ENCODE data around the gene KRTAP29-1. TPM values are rescaled to one million over a fixed set of nuclear protein-coding genes. Genes with fewer than 3 reads are reported as not detected.
"Not testable (repeated sequence)": the region's sequence is repeated elsewhere in the genome, so short reads cannot be mapped to it uniquely, and the experiment has no call there.

Gene KRTAP29-1
- total RNA-seq (not detected), total RNA-seq (0 to 0.48 (median 0) reads per million in 172 experiments)
- 0.32 TPM for polyA plus RNA-seq (2013, experiment 1 of 2)
- 0.18 TPM for polyA plus RNA-seq (2013, experiment 2 of 2)

GRCh38 chr17:41301916-41302901 is at the start of gene KRTAP29-1:
Gene KRTAP29-1 (minus strand): TSS chr17:41302851. CDS start chr17:41302851, 0 bp downstream.
- no peaks in the 10 kb centered on the region for H3K36me3 ChIP-seq (ENCODE audit: insufficient read depth, low read length)
- Mint-ChIP-seq H3K36me3 (ENCODE audit: low read depth) (no peaks in the 10 kb centered on the region), H3K27me3 (no peaks in the 10 kb centered on the region), H3K4me1 (ENCODE audit: low read depth) (peaks cover 33% of the 10 kb centered on the region), H3K9me3 (peaks cover 3% of the 10 kb centered on the region), H3K4me3 (no peak within 1 kb of the TSS), H3K27ac (no peak within 1 kb of the TSS)
- DNase-seq (no peak), ATAC-seq (ENCODE audit: poor library complexity) (no peak)
- peaks cover 8% of the 10 kb centered on the region for H3K4me1 ChIP-seq (ENCODE audit: insufficient read depth, low read length)
- CTCF ChIA-PET, result interaction anchor here (0.9 kb wide), 1 partner anchor 20 kb away, joined by 3 read pairs; no protein-coding TSS in a partner anchor
- intact Hi-C loops (cut with DNase I, micrococcal nuclease), result no loop called here
- no peak within 1 kb of the TSS for H3K4me3 ChIP-seq (ENCODE audit: low read length)
- TF ChIP-seq, protein P1, sequence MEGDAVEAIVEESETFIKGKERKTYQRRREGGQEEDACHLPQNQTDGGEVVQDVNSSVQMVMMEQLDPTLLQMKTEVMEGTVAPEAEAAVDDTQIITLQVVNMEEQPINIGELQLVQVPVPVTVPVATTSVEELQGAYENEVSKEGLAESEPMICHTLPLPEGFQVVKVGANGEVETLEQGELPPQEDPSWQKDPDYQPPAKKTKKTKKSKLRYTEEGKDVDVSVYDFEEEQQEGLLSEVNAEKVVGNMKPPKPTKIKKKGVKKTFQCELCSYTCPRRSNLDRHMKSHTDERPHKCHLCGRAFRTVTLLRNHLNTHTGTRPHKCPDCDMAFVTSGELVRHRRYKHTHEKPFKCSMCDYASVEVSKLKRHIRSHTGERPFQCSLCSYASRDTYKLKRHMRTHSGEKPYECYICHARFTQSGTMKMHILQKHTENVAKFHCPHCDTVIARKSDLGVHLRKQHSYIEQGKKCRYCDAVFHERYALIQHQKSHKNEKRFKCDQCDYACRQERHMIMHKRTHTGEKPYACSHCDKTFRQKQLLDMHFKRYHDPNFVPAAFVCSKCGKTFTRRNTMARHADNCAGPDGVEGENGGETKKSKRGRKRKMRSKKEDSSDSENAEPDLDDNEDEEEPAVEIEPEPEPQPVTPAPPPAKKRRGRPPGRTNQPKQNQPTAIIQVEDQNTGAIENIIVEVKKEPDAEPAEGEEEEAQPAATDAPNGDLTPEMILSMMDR (IDR thresholded peaks at IDR 0.05), result no peak
- H3K27me3 ChIP-seq (ENCODE audit: control insufficient read depth in 1 of 2, insufficient read depth in 2 of 2, low read length in 2 of 2), result no peaks in the 10 kb centered on the region
- no peak within 1 kb of the TSS for H3K27ac ChIP-seq (ENCODE audit: low read depth in 1 of 2, low read length in 2 of 2)
- H3K9me3 ChIP-seq (ENCODE audit: control insufficient read depth in 1 of 2, insufficient read depth in 1 of 2, low read length in 2 of 2), result peaks cover 0 to 3% of the 10 kb centered on the region in 2 experiments
- POLR2A ChIA-PET, result no interaction called here

GRCh38 chr17:41351177-41351576 is 48.5 kb upstream of the KRTAP29-1 start:
- CTCF ChIA-PET, result no interaction called here
- intact Hi-C loops (cut with DNase I, micrococcal nuclease), result no loop called here
- TF ChIP-seq, protein P1 (IDR thresholded peaks at IDR 0.05), result no peak
- POLR2A ChIA-PET, result interaction anchor here (1.5 kb wide), 1 partner anchor 10 kb away, joined by 4 read pairs; no protein-coding TSS in a partner anchor
- peaks cover 11% of the 10 kb centered on the region for H3K4me1 ChIP-seq (ENCODE audit: insufficient read depth, low read length)
- Mint-ChIP-seq H3K4me3 (no peak overlapping the region), H3K27ac (no peak overlapping the region), H3K4me1 (ENCODE audit: low read depth) (peaks cover 13% of the 10 kb centered on the region), H3K27me3 (no peaks in the 10 kb centered on the region), H3K36me3 (ENCODE audit: low read depth) (no peaks in the 10 kb centered on the region), H3K9me3 (no peaks in the 10 kb centered on the region)
- H3K9me3 ChIP-seq (ENCODE audit: control insufficient read depth in 1 of 2, insufficient read depth in 1 of 2, low read length in 2 of 2), result peaks cover 0 to under 1% of the 10 kb centered on the region in 2 experiments
- no peak overlapping the region for H3K27ac ChIP-seq (ENCODE audit: low read depth in 1 of 2, low read length in 2 of 2)
- no peaks in the 10 kb centered on the region for H3K36me3 ChIP-seq (ENCODE audit: insufficient read depth, low read length)
- H3K4me3 ChIP-seq (ENCODE audit: low read length), result no peak overlapping the region
- ATAC-seq (ENCODE audit: poor library complexity) (no peak), DNase-seq (no peak)
- no peaks in the 10 kb centered on the region for H3K27me3 ChIP-seq (ENCODE audit: control insufficient read depth in 1 of 2, insufficient read depth in 2 of 2, low read length in 2 of 2)

GRCh38 chr17:41350381-41350878 is 47.8 kb upstream of the KRTAP29-1 start, which contains the start of gene KRT33A:
Gene KRT33A (minus strand): TSS chr17:41350828. CDS start chr17:41350767, 61 bp downstream.
- POLR2A ChIA-PET, result interaction anchor here (1.5 kb wide), 1 partner anchor 9 kb away, joined by 4 read pairs; no protein-coding TSS in a partner anchor
- H3K27me3 ChIP-seq (ENCODE audit: control insufficient read depth in 1 of 2, insufficient read depth in 2 of 2, low read length in 2 of 2); H3K9me3 Mint-ChIP-seq; H3K4me3 Mint-ChIP-seq; H3K27ac Mint-ChIP-seq; H3K9me3 ChIP-seq (ENCODE audit: control insufficient read depth in 1 of 2, insufficient read depth in 1 of 2, low read length in 2 of 2); H3K27ac ChIP-seq (ENCODE audit: low read depth in 1 of 2, low read length in 2 of 2); H3K36me3 Mint-ChIP-seq (ENCODE audit: low read depth); H3K4me3 ChIP-seq (ENCODE audit: low read length); H3K27me3 Mint-ChIP-seq; intact Hi-C loops (cut with DNase I, micrococcal nuclease); ATAC-seq (ENCODE audit: poor library complexity); H3K36me3 ChIP-seq (ENCODE audit: insufficient read depth, low read length); DNase-seq: not testable (repeated sequence)
- H3K4me1 ChIP-seq (ENCODE audit: insufficient read depth, low read length), result peaks cover 11% of the 10 kb centered on the region
- CTCF ChIA-PET, result interaction anchor here (1.0 kb wide), 1 partner anchor 199 kb away, joined by 3 read pairs; no protein-coding TSS in a partner anchor
- H3K4me1 Mint-ChIP-seq (ENCODE audit: low read depth), result peaks cover 13% of the 10 kb centered on the region
